NCI-H524 (cell line): ENCODE data around the gene TMEM44.
A peak's percentile ranks its signal among the peaks of the same experiment; 100 is the strongest.

Source experiments
- DNase-seq, 2 experiments: peaks; one replicate each; lab custom pipeline; 2025; lab: John Stamatoyannopoulos, UW

The TMEM44 gene

GRCh38 chr3:194577986-194578905, 55.0 kb downstream of the TMEM44 start:
- no peak for DNase-seq

- DNase-seq, result no peak
Observed at GRCh38 chr3:194575484-194576210, 57.6 kb downstream of the TMEM44 start.

GRCh38 chr3:194574639-194575483, 58.4 kb downstream of the TMEM44 start:
- no peak for DNase-seq

GRCh38 chr3:194573680-194574437, 59.4 kb downstream of the TMEM44 start:
- peak; percentile 81 to 92 for DNase-seq

GRCh38 chr3:194572944-194573491, 60.2 kb downstream of the TMEM44 start:
- no peak for DNase-seq

GRCh38 chr3:194572143-194572789, 61.0 kb downstream of the TMEM44 start:
- DNase-seq, result no peak

- DNase-seq, result no peak
Observed at GRCh38 chr3:194571491-194572142, 61.6 kb downstream of the TMEM44 start.

GRCh38 chr3:194570898-194571297, 62.3 kb downstream of the TMEM44 start:
- no peak for DNase-seq

- DNase-seq, result no peak
Observed at GRCh38 chr3:194570235-194570634, 63.0 kb downstream of the TMEM44 start.

GRCh38 chr3:194569252-194569651, 64.0 kb downstream of the TMEM44 start:
- no peak for DNase-seq

- no peak for DNase-seq
Observed at GRCh38 chr3:194565597-194566190, 67.5 kb downstream of the TMEM44 start.

- DNase-seq, result no peak
Observed at GRCh38 chr3:194562986-194563385, 70.2 kb downstream of the TMEM44 start.

- no peak for DNase-seq
Observed at GRCh38 chr3:194561306-194561974, 71.8 kb downstream of the TMEM44 start.

GRCh38 chr3:194560047-194560446, 73.2 kb downstream of the TMEM44 start:
- no peak for DNase-seq

GRCh38 chr3:194559530-194559929, 73.7 kb downstream of the TMEM44 start:
- peak; percentile 33 to 79 for DNase-seq

GRCh38 chr3:194556086-194557056, 76.8 kb downstream of the TMEM44 start:
- DNase-seq, result no peak

GRCh38 chr3:194555175-194556062, 77.8 kb downstream of the TMEM44 start:
- DNase-seq, result no peak
